ENCODE measurements around the gene FPR2. TPM values are rescaled to one million over a fixed set of nuclear protein-coding genes. Genes with fewer than 3 reads are reported as not detected.

FPR2 gene
- total and polyA plus RNA-seq, 9 donors: 0.21 to 2.4 (median 0.95) TPM

DNA sequence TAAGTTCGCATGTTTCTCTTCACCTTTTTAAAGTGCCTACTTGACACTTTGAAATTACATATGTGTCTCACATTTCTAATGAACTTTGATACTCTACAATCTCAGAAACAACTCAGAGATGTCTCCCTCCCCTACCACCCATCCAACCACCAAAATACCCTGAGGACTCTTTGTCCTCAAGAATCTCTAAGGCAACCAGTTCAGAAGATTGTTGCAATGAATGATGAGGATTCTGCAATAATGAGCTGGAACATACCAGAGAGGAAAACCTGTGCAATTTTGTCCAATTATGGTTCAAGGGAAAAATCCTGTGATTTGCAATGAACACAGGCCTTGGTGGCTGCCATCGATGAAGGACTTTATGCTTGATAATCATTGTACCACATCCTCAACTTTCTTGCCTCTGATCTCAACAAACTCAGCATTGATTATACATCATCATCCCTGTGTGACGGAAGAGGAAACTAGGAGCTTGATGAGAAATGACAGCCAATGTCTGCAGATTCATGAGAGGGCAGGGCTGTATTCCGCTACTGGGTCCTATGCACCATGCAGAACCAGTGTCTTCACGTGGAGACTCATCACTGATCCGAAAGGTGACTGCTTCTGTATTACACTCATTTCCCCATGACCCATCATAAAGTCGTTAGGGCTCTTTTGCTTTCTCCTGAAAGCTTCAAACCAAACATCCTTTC is 10.4 kb upstream of the FPR2 start:
- Histone ChIP-seq H3K36me3 (no peaks in the 10 kb centered on the region), H3K4me3 (no peak overlapping the region), H3K4me1 (ENCODE audit: insufficient read depth) (no peaks in the 10 kb centered on the region), H3K27me3 (no peaks in the 10 kb centered on the region), H3K27ac (no peak overlapping the region), H3K9me3 (no peaks in the 10 kb centered on the region)
- TF ChIP-seq POLR2A (IDR thresholded peaks at IDR 0.05) (no peak), EP300 (IDR thresholded peaks at IDR 0.05) (no peak)
- TF ChIP-seq, protein P1, sequence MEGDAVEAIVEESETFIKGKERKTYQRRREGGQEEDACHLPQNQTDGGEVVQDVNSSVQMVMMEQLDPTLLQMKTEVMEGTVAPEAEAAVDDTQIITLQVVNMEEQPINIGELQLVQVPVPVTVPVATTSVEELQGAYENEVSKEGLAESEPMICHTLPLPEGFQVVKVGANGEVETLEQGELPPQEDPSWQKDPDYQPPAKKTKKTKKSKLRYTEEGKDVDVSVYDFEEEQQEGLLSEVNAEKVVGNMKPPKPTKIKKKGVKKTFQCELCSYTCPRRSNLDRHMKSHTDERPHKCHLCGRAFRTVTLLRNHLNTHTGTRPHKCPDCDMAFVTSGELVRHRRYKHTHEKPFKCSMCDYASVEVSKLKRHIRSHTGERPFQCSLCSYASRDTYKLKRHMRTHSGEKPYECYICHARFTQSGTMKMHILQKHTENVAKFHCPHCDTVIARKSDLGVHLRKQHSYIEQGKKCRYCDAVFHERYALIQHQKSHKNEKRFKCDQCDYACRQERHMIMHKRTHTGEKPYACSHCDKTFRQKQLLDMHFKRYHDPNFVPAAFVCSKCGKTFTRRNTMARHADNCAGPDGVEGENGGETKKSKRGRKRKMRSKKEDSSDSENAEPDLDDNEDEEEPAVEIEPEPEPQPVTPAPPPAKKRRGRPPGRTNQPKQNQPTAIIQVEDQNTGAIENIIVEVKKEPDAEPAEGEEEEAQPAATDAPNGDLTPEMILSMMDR (IDR thresholded peaks at IDR 0.05): no peak
- intact Hi-C loops (cut with DNase I): no loop called here
- no peak for DNase-seq
- 73 to 82% (median 78%) methylated on average over 7 of the region's 7 CpGs for WGBS, 3 donors

DNA sequence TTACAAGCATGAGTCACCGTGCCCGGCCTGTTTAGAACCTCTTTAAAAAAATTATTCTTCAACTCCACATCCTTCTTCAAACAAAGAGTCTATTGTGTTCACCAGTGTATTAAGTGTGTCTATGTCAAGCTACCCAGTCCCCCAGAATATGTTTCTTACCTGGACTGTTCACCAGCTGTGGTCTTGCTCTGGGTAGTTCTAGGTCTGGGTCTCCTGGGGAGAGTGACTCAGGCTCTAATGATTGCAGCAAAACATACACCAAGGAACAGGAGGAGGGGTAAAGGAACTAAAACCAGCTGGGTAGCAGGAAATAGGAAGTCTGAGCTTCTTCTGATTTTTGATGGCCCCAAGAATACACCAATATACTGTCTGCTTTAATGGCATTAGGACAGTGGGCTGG is 9.3 kb upstream of the FPR2 start, which contains the start of gene FPR1:
Gene FPR1 (minus strand): TSS at position 224 of the 400 bp plus-strand sequence. CDS start 4,884 bp downstream, outside the sequence.
- Histone ChIP-seq H3K4me3 (no peak within 1 kb of the TSS), H3K36me3 (no peaks in the 10 kb centered on the region), H3K4me1 (ENCODE audit: insufficient read depth) (no peaks in the 10 kb centered on the region), H3K9me3 (no peaks in the 10 kb centered on the region), H3K27ac (no peak within 1 kb of the TSS), H3K27me3 (no peaks in the 10 kb centered on the region)
- 87 to 92% (median 87%) methylated on average over 2 of the region's 2 CpGs for WGBS, 3 donors
- intact Hi-C loops (cut with DNase I): no loop called here
- TF ChIP-seq POLR2A (IDR thresholded peaks at IDR 0.05): no peak
- TF ChIP-seq EP300 (IDR thresholded peaks at IDR 0.05): no peak
- TF ChIP-seq, protein P1 (IDR thresholded peaks at IDR 0.05): no peak
- no peak for DNase-seq

DNA sequence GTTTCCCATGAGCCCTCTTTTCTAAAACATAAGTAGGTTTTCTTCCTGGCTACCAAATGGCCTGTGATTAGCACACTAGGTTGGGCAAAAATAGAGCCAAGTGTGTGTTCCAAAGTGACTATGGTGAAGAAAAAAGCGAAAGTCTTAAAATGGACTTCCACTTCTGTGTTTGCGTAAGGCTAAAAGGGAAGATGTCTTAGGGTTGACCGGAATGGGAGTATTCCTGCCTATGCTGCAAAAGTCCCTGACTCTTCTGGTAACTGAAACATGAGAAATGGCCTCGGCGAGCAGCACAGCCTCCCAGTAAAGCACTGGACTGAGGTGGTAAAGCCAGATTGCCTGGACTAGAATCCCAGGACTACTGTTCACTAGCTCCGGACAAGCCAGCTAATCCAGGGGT is 6.9 kb upstream of the FPR2 start:
- Histone ChIP-seq H3K36me3 (no peaks in the 10 kb centered on the region), H3K4me1 (ENCODE audit: insufficient read depth) (no peaks in the 10 kb centered on the region), H3K27me3 (no peaks in the 10 kb centered on the region), H3K27ac (no peak overlapping the region), H3K9me3 (no peaks in the 10 kb centered on the region), H3K4me3 (no peak overlapping the region)
- no peak for TF ChIP-seq EP300 (IDR thresholded peaks at IDR 0.05)
- TF ChIP-seq POLR2A (IDR thresholded peaks at IDR 0.05): no peak
- TF ChIP-seq, protein P1 (IDR thresholded peaks at IDR 0.05): no peak
- WGBS, 3 donors: 85 to 89% (median 87%) methylated on average over 6 of the region's 6 CpGs
- intact Hi-C loops (cut with DNase I): no loop called here
- DNase-seq: no peak

DNA sequence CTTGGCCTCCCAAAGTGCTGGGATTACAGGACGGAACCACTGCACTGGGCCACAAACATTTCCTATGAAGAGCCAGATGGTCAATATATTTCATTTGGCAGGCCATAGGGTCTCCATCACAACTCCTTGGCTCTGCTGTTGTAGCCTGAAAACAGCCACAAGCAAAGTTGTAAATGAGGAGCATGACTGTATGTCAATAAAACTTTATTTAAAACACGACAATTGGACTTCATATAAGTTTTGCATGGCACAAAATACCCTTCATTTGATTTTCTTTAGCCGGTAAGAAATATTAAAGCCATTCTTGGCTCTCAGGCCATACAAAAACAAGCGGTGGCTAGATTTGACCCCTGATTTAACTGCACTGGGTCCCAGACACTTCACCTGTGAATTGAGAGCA is 6.2 kb upstream of the FPR2 start:
- intact Hi-C loops (cut with DNase I): no loop called here
- DNase-seq: no peak
- TF ChIP-seq POLR2A (IDR thresholded peaks at IDR 0.05): no peak
- TF ChIP-seq EP300 (IDR thresholded peaks at IDR 0.05): no peak
- TF ChIP-seq, protein P1 (IDR thresholded peaks at IDR 0.05): no peak
- no peaks in the 10 kb centered on the region for H3K36me3 ChIP-seq
- 76 to 79% (median 76%) methylated on average over 4 of the region's 4 CpGs for WGBS, 3 donors
- no peak overlapping the region for H3K27ac ChIP-seq
- H3K9me3 ChIP-seq: no peaks in the 10 kb centered on the region
- H3K4me1 ChIP-seq (ENCODE audit: insufficient read depth): no peaks in the 10 kb centered on the region
- no peaks in the 10 kb centered on the region for H3K27me3 ChIP-seq
- H3K4me3 ChIP-seq: no peak overlapping the region

Data from ovary (tissue), 9 donors.